SK-N-SH treated with all-trans-retinoic acid at 6 μM for 48 hours (cell line): ENCODE results near the gene TNFRSF8.

ENCODE experiments used
- ATAC-seq: fragments of 200-7000 bp; cut with Tn5 transposase; 3 replicates; pipeline ENCODE4 v1.9.1; 2020; ENCODE audit warnings: mild to moderate bottlenecking, moderate library complexity
- ARNTL ChIP-seq: fragments of 450-650 bp; formaldehyde crosslinking; IDR thresholded peaks from 2 replicates; pipeline ENCODE4 v1.5.0; 2020; ENCODE audit warnings: low read depth, mild to moderate bottlenecking, moderate library complexity, borderline replicate concordance
- BACH2 ChIP-seq: fragments of 250-450 bp; sonication (Bioruptor Pico); IDR thresholded peaks from 2 replicates; pipeline ENCODE4 v1.9.0; 2021; ENCODE audit warnings: mild to moderate bottlenecking, borderline replicate concordance
- CREB5 ChIP-seq: fragments of 250-450 bp; sonication (Bioruptor Pico); IDR thresholded peaks from 2 replicates; pipeline ENCODE4 v1.5.1; 2020; ENCODE audit warnings: low read depth, mild to moderate bottlenecking, moderate library complexity
- CSDC2 ChIP-seq: fragments of 250-450 bp; sonication (Bioruptor Pico); IDR thresholded peaks from 2 replicates; pipeline ENCODE4 v1.5.0; 2020; ENCODE audit warnings: mild to moderate bottlenecking, moderate library complexity
- CSRNP3 ChIP-seq: fragments of 250-450 bp; sonication (Bioruptor Pico); IDR thresholded peaks from 2 replicates; pipeline ENCODE4 v1.5.1; 2021; ENCODE audit warnings: mild to moderate bottlenecking, moderate library complexity
- ESRRG ChIP-seq: fragments of 250-450 bp; sonication (Bioruptor Pico); IDR thresholded peaks from 2 replicates; pipeline ENCODE4 v1.6.1; 2021; ENCODE audit warnings: mild to moderate bottlenecking
- GLIS3 ChIP-seq: fragments of 250-450 bp; sonication (Bioruptor Pico); IDR thresholded peaks from 2 replicates; pipeline ENCODE4 v1.5.0; 2020; ENCODE audit warnings: mild to moderate bottlenecking, moderate library complexity
- ISL1 ChIP-seq: fragments of 250-450 bp; sonication (Bioruptor Pico); IDR thresholded peaks from 2 replicates; pipeline ENCODE4 v2.1.2; 2022; ENCODE audit warnings: mild to moderate bottlenecking, moderate library complexity
- PATZ1 ChIP-seq: fragments of 250-450 bp; sonication (Bioruptor Pico); IDR thresholded peaks from 2 replicates; pipeline ENCODE4 v1.8.0; 2020; ENCODE audit warnings: mild to moderate bottlenecking, moderate library complexity, borderline replicate concordance
- POU6F1 ChIP-seq: fragments of 250-450 bp; sonication (Bioruptor Pico); IDR thresholded peaks from 2 replicates; pipeline ENCODE4 v1.8.0; 2021; ENCODE audit warnings: low read depth, mild to moderate bottlenecking, moderate library complexity, borderline replicate concordance
- PPARA ChIP-seq: fragments of 250-450 bp; sonication (Bioruptor Pico); IDR thresholded peaks from 2 replicates; pipeline ENCODE4 v1.5.0; 2020; ENCODE audit warnings: mild to moderate bottlenecking, borderline replicate concordance
- TCF4 ChIP-seq: fragments of 250-450 bp; sonication (Bioruptor Pico); IDR thresholded peaks from 2 replicates; pipeline ENCODE4 v1.8.0; 2021; ENCODE audit warnings: mild to moderate bottlenecking, moderate library complexity, borderline replicate concordance
- TOX ChIP-seq: fragments of 250-450 bp; sonication (Bioruptor Pico); IDR thresholded peaks from 2 replicates; pipeline ENCODE4 v1.8.0; 2021; ENCODE audit warnings: mild to moderate bottlenecking, moderate library complexity, borderline replicate concordance
- TSHZ2 ChIP-seq: fragments of 250-450 bp; sonication (Bioruptor Pico); IDR thresholded peaks from 2 replicates; pipeline ENCODE4 v1.5.0; 2020; ENCODE audit warnings: mild to moderate bottlenecking, moderate library complexity
- ZC3H10 ChIP-seq: fragments of 250-450 bp; sonication (Bioruptor Pico); IDR thresholded peaks from 2 replicates; pipeline ENCODE4 v1.5.1; 2021; ENCODE audit warnings: mild to moderate bottlenecking, moderate library complexity
- ZFP3 ChIP-seq: fragments of 250-450 bp; sonication (Bioruptor Pico); IDR thresholded peaks from 2 replicates; pipeline ENCODE4 v1.5.0; 2020; ENCODE audit warnings: mild to moderate bottlenecking, moderate library complexity
- ZFP30 ChIP-seq: fragments of 450-650 bp; formaldehyde crosslinking; IDR thresholded peaks from 2 replicates; pipeline ENCODE4 v1.5.0; 2022; ENCODE audit warnings: mild to moderate bottlenecking, moderate library complexity
- ZNF565 ChIP-seq: fragments of 450-650 bp; formaldehyde crosslinking; conservative IDR thresholded peaks from 2 replicates; pipeline ENCODE4 v1.5.0; 2020; ENCODE audit warnings: low read depth, mild to moderate bottlenecking, moderate library complexity
- ZNF70 ChIP-seq: fragments of 450-650 bp; formaldehyde crosslinking; IDR thresholded peaks from 2 replicates; pipeline ENCODE4 v1.5.0; 2020; ENCODE audit warnings: mild to moderate bottlenecking, moderate library complexity
- ZNF8 ChIP-seq: fragments of 450-650 bp; formaldehyde crosslinking; IDR thresholded peaks from 2 replicates; pipeline ENCODE4 v1.5.0; 2020; ENCODE audit warnings: mild to moderate bottlenecking, moderate library complexity

The TNFRSF8 gene

GRCh38 chr1:12056331-12056841 is 6.7 kb upstream of the TNFRSF8 start:
- TF ChIP-seq ZFP3 (CRISPR knock-in tag) (no peak), PPARA (CRISPR knock-in tag) (no peak), ARNTL (no peak), CSRNP3 (CRISPR knock-in tag) (no peak), ZNF565 (CRISPR knock-in tag) (no peak), ZNF8 (CRISPR knock-in tag) (no peak), ZFP30 (CRISPR knock-in tag) (no peak), TSHZ2 (CRISPR knock-in tag) (no peak), ISL1 (CRISPR knock-in tag) (no peak), PATZ1 (CRISPR knock-in tag) (no peak), ZNF70 (CRISPR knock-in tag) (no peak), ZC3H10 (no peak), POU6F1 (CRISPR knock-in tag) (no peak), TOX (no peak), CREB5 (CRISPR knock-in tag) (no peak), BACH2 (CRISPR knock-in tag) (no peak), GLIS3 (CRISPR knock-in tag) (no peak)
- ATAC-seq, result no peak

- TF ChIP-seq ZFP3 (CRISPR knock-in tag), result no peak
- TF ChIP-seq TSHZ2 (CRISPR knock-in tag), result no peak
- TF ChIP-seq ZNF70 (CRISPR knock-in tag), result no peak
- TF ChIP-seq TOX, result no peak
- TF ChIP-seq CSRNP3 (CRISPR knock-in tag), result no peak
- TF ChIP-seq TCF4, result no peak
- no peak for TF ChIP-seq CSDC2 (CRISPR knock-in tag)
- TF ChIP-seq ESRRG (CRISPR knock-in tag), result no peak
- no peak for TF ChIP-seq BACH2 (CRISPR knock-in tag)
- TF ChIP-seq ISL1 (CRISPR knock-in tag), result no peak
- TF ChIP-seq CREB5 (CRISPR knock-in tag), result no peak
- no peak for TF ChIP-seq PATZ1 (CRISPR knock-in tag)
- TF ChIP-seq ARNTL, result no peak
- no peak for TF ChIP-seq PPARA (CRISPR knock-in tag)
- no peak for TF ChIP-seq GLIS3 (CRISPR knock-in tag)
- no peak for ATAC-seq
Measured at GRCh38 chr1:12057382-12057781, 5.7 kb upstream of the TNFRSF8 start.
